ENCODE data around the gene DPF3. TPM values are rescaled to one million over a fixed set of nuclear protein-coding genes. Genes with fewer than 3 reads are reported as not detected.

DPF3 gene
- total RNA-seq, 4 donors from 2014 or later, result under 0.01 to 2.7 (median 0.61) TPM; not detected in 1

DNA sequence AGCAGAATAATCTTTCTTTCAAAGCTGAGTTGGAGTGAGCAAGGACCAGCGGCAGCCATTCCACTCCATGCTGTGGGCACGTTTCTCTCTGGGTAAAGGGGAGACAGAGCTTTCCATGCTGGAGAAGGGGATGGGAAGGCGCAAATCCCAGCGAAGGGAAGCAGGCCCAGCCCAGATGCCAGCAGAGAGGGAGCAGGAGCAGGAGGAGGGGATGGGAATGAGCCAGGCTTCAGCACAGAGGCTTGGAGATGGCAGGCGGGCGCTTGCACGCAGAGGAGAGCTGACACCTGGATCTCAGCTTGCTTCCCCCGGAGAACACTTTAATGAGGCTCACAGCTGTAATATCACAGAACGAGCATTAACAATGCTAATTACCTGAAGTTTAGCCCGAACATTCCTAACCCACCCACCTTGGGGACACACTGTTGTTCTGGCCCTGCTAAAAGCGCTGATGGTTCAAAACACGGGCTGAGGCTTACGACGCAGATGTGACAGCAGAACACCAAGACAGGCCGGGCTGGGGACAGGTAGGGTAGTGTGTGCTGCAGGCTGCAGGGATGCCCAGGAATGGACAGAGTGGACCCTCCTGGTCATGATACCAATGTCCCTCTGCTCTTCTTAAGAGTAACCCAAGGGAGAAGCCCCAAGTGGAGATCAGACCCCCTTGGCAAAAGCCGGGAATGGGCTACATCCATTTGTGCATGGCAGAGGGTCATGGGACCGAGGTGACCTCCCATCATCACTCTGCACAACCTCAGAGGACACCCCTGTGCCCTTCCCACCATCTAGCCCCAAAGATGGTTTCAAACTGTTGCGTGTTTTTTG is 288.6 kb downstream of the DPF3 start:
- no peaks in the 10 kb centered on the region for H3K27me3 ChIP-seq
- no peak for DNase-seq
- no peak for TF ChIP-seq POLR2A (IDR thresholded peaks at IDR 0.05)
- TF ChIP-seq, protein P1, sequence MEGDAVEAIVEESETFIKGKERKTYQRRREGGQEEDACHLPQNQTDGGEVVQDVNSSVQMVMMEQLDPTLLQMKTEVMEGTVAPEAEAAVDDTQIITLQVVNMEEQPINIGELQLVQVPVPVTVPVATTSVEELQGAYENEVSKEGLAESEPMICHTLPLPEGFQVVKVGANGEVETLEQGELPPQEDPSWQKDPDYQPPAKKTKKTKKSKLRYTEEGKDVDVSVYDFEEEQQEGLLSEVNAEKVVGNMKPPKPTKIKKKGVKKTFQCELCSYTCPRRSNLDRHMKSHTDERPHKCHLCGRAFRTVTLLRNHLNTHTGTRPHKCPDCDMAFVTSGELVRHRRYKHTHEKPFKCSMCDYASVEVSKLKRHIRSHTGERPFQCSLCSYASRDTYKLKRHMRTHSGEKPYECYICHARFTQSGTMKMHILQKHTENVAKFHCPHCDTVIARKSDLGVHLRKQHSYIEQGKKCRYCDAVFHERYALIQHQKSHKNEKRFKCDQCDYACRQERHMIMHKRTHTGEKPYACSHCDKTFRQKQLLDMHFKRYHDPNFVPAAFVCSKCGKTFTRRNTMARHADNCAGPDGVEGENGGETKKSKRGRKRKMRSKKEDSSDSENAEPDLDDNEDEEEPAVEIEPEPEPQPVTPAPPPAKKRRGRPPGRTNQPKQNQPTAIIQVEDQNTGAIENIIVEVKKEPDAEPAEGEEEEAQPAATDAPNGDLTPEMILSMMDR (IDR thresholded peaks at IDR 0.05), result no peak
- H3K36me3 ChIP-seq, result no peaks in the 10 kb centered on the region
- 89 to 92% methylated on average over 15 to 17 of the region's 18 CpGs for WGBS, 2 donors
- no peaks in the 10 kb centered on the region for H3K9me3 ChIP-seq
- H3K27ac ChIP-seq, result no peak overlapping the region
- intact Hi-C loops (cut with DNase I), result no loop called here
- no peaks in the 10 kb centered on the region for H3K4me1 ChIP-seq
- no peak overlapping the region for H3K4me3 ChIP-seq

DNA sequence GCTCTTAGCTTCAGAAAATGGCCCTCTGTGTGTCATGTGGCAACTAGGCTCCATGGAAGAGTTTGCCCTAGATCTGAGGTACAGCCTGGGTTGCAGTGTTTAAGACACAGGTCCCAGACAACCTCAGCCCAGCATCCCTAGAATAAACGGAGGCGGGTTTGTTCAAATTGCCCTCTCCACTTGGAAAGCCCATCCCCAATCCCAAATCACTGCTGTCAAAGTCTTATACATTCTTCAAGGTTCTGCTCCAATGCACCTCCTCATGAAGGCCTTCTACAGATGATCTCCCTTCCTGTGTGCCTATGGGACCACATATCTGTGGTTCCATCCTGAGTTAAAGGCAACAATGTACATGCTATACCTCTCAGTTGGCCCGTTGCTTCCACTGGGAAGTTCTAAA is 289.8 kb downstream of the DPF3 start:
- H3K27ac ChIP-seq, result no peak overlapping the region
- H3K4me1 ChIP-seq, result no peaks in the 10 kb centered on the region
- no peaks in the 10 kb centered on the region for H3K9me3 ChIP-seq
- WGBS, 2 donors, result 86 to 94% methylated on average over 2 to 3 of the region's 3 CpGs
- no peak overlapping the region for H3K4me3 ChIP-seq
- TF ChIP-seq POLR2A (IDR thresholded peaks at IDR 0.05), result no peak
- TF ChIP-seq, protein P1 (IDR thresholded peaks at IDR 0.05), result no peak
- intact Hi-C loops (cut with DNase I), result no loop called here
- H3K36me3 ChIP-seq, result no peaks in the 10 kb centered on the region
- DNase-seq, result no peak
- peaks cover 0 to 6% (median 0%) of the 10 kb centered on the region in 4 donors for H3K27me3 ChIP-seq

DNA sequence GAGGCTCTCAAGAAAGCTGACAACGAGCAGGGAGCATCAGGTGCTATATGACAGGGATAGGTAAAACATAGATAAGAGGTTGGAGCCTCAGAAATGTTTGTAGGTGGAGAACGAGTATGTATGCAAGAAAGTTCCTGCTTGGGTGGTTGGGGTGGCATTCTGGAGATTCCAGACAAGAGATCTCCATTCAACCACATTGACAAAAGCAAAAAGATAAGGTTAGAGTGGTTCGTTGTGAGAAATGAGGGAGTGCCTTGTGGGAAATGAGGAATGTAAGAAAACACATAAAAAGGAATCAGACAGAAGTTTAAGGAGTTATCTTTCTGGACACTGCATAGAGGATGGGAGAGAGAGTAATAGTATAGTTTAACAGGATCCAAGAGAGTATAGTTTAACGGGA is 290.3 kb downstream of the DPF3 start:
- TF ChIP-seq, protein P1 (IDR thresholded peaks at IDR 0.05), result no peak
- no peak for TF ChIP-seq POLR2A (IDR thresholded peaks at IDR 0.05)
- Histone ChIP-seq H3K27ac (no peak overlapping the region), H3K4me3 (no peak overlapping the region), H3K27me3 (peaks cover 0 to 7% (median 0%) of the 10 kb centered on the region in 4 donors), H3K36me3 (no peaks in the 10 kb centered on the region), H3K4me1 (no peaks in the 10 kb centered on the region), H3K9me3 (no peaks in the 10 kb centered on the region)
- intact Hi-C loops (cut with DNase I), result no loop called here
- DNase-seq, result no peak
- WGBS, 2 donors, result 71 to 74% methylated on average over 4 of the region's 4 CpGs

DNA sequence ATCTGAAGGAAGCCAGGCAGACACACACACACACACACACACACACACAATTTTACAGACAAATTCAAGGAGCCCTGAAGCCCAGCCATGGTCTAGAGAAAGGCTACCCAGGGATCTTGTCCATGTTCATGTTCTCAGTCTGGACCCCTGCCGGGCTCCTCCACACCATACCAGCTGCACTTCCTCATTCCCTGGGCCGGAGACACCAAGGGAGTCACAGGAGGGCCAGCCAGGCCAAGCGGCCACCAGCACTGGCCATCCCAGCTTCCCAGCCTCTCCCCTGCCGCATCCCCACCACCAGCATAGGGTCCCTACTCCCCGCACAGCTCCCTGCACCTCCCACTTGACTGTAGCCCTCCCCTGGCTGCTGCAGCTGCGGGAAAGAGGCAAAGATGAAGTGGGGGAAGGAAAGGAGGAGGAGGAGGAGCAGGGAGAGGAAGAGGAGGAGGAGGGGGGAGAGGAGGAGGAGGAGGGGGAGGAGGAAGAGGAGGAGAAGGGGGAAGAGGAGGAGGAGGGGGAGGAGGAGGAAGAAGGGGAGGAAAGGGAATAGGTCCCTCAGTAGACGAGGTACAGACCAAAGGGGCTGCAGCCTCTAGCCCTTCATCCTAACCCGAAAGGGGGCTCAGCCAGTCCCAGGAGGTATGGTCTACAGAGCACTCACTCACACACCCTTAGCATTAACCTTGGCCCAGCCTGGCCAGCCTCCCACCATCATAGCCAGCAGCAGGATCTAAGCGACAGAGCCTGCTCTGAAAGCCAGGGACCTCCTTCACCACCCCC is 293.2 kb downstream of the DPF3 start:
- Histone ChIP-seq H3K27ac (no peak overlapping the region), H3K27me3 (peaks cover 0 to 22% (median 0%) of the 10 kb centered on the region in 4 donors), H3K4me3 (no peak overlapping the region), H3K9me3 (no peaks in the 10 kb centered on the region), H3K4me1 (no peaks in the 10 kb centered on the region), H3K36me3 (no peaks in the 10 kb centered on the region)
- no peak for DNase-seq
- intact Hi-C loops (cut with DNase I), result no loop called here
- TF ChIP-seq, protein P1 (IDR thresholded peaks at IDR 0.05), result no peak
- no peak for TF ChIP-seq POLR2A (IDR thresholded peaks at IDR 0.05)
- 73% methylated on average over 4 to 7 of the region's 9 CpGs for WGBS, 2 donors

All from esophagus squamous epithelium (tissue), 5 donors.